Fibroblast of the aortic adventitia (primary cell): Measurements from ENCODE around the gene ZC3H11A. TPM values are rescaled to one million over a fixed set of nuclear protein-coding genes. Genes with fewer than 3 reads are reported as not detected.
A peak's percentile ranks its signal among the peaks of the same experiment; 100 is the strongest.

Experiments used
- DNase-seq: peaks from one replicate; pipeline ENCODE4 v3.0.0-alpha.2; 2010; ENCODE audit warnings: low read depth
- H3K4me3 ChIP-seq: 2 replicates; pipeline ENCODE4 v1.5.1; 2011; ENCODE audit warnings: low read depth, mild to moderate bottlenecking, control low read depth, low read length, moderate library complexity
- total RNA-seq: library from RNA; depleted of rRNA; stranded (reverse); fragments of >200 nt; gene quantifications from 2 replicates; pipeline ENCODE4 v1.2.3, GENCODE V29; 2012; ENCODE audit warnings: low replicate concordance
- TF ChIP-seq, protein P1 (sequence below): IDR thresholded peaks from 2 replicates; pipeline ENCODE4 v1.5.1; 2011; ENCODE audit warnings: mild to moderate bottlenecking, low read length, control low read depth, inconsistent platforms; ENCODE audit not compliant: insufficient read depth

The ZC3H11A gene
- total RNA-seq, 1 donor, result 108 TPM

DNA sequence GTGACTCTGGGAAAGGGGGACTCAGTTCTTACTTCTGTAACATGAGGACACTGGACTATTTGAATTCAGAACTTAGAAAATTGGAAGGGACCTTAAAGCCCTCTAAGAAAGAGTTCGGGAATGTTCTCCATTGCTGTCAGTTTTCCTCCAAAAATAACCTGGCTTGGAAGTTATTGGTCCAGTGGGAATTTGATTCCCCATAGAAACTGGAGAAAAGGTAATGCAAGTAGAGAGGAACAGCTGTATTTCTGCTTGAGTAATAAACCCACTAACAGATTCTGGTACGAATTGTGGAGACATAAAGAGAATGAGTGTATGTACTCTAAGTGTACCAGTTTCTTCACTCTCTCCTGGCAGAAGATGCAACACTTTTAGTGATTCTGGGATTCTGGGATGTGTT, 1.8 kb downstream of the ZC3H11A start:
- peak overlapping the region; percentile 77 for H3K4me3 ChIP-seq
- DNase-seq, result no peak
- TF ChIP-seq, protein P1, sequence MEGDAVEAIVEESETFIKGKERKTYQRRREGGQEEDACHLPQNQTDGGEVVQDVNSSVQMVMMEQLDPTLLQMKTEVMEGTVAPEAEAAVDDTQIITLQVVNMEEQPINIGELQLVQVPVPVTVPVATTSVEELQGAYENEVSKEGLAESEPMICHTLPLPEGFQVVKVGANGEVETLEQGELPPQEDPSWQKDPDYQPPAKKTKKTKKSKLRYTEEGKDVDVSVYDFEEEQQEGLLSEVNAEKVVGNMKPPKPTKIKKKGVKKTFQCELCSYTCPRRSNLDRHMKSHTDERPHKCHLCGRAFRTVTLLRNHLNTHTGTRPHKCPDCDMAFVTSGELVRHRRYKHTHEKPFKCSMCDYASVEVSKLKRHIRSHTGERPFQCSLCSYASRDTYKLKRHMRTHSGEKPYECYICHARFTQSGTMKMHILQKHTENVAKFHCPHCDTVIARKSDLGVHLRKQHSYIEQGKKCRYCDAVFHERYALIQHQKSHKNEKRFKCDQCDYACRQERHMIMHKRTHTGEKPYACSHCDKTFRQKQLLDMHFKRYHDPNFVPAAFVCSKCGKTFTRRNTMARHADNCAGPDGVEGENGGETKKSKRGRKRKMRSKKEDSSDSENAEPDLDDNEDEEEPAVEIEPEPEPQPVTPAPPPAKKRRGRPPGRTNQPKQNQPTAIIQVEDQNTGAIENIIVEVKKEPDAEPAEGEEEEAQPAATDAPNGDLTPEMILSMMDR, result no peak

DNA sequence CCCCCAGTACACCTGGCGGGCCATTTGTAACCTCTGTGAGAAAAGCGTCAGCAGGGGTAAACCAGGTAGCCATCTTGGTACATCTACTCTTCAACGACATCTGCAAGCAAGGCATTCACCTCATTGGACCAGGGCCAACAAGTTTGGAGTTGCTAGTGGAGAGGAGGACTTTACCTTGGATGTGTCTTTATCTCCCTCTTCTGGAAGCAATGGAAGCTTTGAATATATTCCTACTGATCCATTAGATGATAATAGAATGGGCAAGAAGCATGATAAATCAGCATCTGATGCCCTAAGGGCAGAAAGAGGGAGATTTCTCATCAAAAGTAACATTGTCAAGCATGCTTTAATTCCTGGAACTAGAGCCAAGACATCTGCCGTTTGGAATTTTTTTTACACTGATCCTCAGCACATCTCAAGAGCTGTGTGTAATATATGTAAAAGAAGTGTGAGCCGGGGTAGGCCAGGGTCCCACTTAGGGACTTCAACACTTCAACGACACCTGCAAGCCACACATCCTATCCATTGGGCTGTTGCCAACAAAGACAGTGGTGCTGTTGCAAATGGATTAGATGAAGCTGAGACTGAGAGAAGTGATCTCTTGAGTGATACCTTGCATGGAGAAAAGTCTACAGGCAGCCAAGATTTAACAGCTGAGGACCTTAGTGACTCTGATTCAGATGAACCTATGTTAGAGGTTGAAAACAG, 2.7 kb downstream of the ZC3H11A start:
- TF ChIP-seq, protein P1, result no peak
- DNase-seq, result no peak
- H3K4me3 ChIP-seq, result no peak overlapping the region

DNA sequence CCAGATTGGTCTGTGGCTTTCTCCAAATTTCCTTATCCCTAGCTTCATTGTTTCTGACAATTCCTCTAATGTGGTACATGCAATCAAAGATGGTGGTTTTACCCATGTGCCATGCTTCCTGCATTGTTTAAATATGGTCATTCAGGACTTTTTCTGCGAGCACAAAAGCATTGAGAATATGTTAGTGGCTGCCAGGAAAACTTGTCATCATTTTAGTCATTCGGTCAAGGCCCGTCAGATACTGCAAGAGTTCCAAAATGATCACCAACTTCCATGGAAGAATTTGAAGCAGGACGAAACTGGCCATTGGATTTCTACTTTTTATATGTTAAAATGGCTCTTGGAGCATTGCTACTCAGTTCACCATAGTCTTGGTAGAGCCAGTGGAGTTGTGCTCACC, 3.7 kb downstream of the ZC3H11A start:
- TF ChIP-seq, protein P1, result no peak
- peak; percentile 33 for DNase-seq
- no peak overlapping the region for H3K4me3 ChIP-seq

DNA sequence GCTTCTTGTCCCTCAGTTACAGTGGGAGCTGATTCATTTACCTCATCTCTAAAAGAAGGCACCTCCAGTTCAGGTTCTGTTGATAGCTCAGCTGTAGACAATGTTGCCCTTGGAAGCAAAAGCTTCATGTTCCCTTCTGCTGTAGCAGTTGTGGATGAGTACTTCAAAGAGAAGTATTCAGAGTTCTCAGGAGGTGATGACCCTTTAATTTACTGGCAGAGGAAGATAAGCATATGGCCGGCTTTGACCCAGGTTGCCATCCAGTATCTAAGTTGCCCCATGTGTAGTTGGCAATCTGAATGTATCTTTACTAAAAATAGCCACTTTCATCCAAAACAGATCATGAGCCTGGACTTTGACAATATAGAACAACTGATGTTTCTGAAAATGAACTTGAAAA, 4.5 kb downstream of the ZC3H11A start:
- H3K4me3 ChIP-seq, result no peak overlapping the region
- DNase-seq, result no peak
- TF ChIP-seq, protein P1, result no peak

DNA sequence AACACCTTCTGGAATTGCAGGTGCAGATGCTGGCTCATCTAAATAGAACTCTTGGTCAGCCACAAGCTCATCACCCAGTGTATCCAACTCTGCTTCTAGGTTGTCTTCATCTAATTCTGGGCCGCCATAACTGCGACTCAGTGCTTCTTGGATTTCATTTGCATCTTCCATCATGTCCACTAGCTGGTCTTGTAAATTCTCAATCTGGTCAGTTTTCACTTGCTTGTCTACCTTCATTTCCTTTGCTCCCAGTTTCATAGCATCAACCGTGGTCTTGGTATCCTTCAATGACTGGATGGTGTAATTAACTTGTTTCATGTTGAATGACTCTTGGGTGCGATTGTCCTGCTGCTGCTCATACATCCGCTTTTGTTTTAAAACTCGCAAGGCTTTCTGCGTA, 10.3 kb downstream of the ZC3H11A start:
- no peak for DNase-seq
- no peak overlapping the region for H3K4me3 ChIP-seq
- TF ChIP-seq, protein P1, result no peak

DNA sequence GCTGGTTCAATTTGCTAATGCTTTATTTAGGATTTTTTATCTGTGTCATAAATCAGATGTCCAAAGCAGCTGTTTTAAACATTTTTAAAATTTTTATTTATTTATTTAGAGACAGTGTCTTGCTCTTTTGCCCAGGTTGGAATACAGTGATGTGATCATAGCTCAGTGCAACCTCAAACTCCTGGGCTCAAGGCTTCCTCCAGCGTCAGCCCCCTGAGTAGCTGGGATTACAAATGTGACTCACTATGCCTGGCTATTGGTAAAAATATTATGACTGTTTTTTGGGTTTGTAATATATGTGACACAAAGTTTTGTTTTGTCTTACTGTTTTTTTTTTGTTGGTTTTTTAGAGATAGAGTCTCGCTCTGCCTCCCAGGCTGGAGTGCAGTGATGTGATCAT, 11.8 kb downstream of the ZC3H11A start:
- TF ChIP-seq, protein P1, result no peak
- peak; percentile 81 for DNase-seq
- H3K4me3 ChIP-seq, result no peak overlapping the region
